RWPE1 (cell line): Measurements from ENCODE around the gene KLRC2.
"Not testable (repeated sequence)": the region's sequence is repeated elsewhere in the genome, so short reads cannot be mapped to it uniquely, and the experiment has no call there.

ENCODE experiments used
- CTCF ChIA-PET: fragments of 350-600 bp; sonication (Branson Sonifier 250); formaldehyde crosslinking; extraction: SDS; loops from one replicate; lab custom pipeline; 2021; lab: Yijun Ruan, JAX
- POLR2A ChIA-PET: fragments of 400-600 bp; formaldehyde crosslinking; extraction: SDS; loops from one replicate; lab custom pipeline; 2020; ENCODE audit warnings: antibody characterized with exemption; ENCODE audit not compliant: low non-redundant PET; lab: Yijun Ruan, JAX
- DNase-seq: peaks from one replicate; pipeline ENCODE4 v3.0.0; 2012; ENCODE audit warnings: low spot score
- H3K27ac ChIP-seq: fragments of 450-650 bp; 2 replicates; pipeline ENCODE4 v1.5.1; 2017
- CTCF ChIP-seq: fragments of 450-650 bp; conservative IDR thresholded peaks from 2 replicates; pipeline ENCODE4 v1.5.1; 2017; ENCODE audit warnings: low read depth, mild to moderate bottlenecking

The KLRC2 gene

GRCh38 chr12:10389904-10390303 lies 45.9 kb downstream of the KLRC2 start, which contains the start of gene KLRK1:
Gene KLRK1 (minus strand): TSS chr12:10390041. CDS start chr12:10388810, 1,231 bp downstream.
- no peak for DNase-seq
- ChIA-PET CTCF (no interaction called here), POLR2A (no interaction called here)
- H3K27ac ChIP-seq: peak within 1 kb of the TSS; percentile 65
- TF ChIP-seq CTCF: no peak

- ChIA-PET CTCF (interaction anchor here (0.7 kb wide), 1 partner anchor 114 kb away, joined by 3 read pairs; no protein-coding TSS in a partner anchor), POLR2A (no interaction called here)
- no peak overlapping the region for H3K27ac ChIP-seq
- DNase-seq: no peak
- no peak for TF ChIP-seq CTCF
These were observed 47.0 kb downstream of the KLRC2 start for GRCh38 chr12:10388624-10389413.

- POLR2A ChIA-PET, H3K27ac ChIP-seq, DNase-seq: not testable (repeated sequence)
- CTCF ChIA-PET: interaction anchor here (0.6 kb wide), 1 partner anchor 327 kb away, joined by 3 read pairs; no protein-coding TSS in a partner anchor
These were observed 48.3 kb downstream of the KLRC2 start for GRCh38 chr12:10387498-10387897.

GRCh38 chr12:10386857-10387256 lies 49.0 kb downstream of the KLRC2 start:
- H3K27ac ChIP-seq: no peak overlapping the region
- ChIA-PET CTCF (interaction anchor here (0.5 kb wide), 1 partner anchor 9 kb away, joined by 4 read pairs; no protein-coding TSS in a partner anchor), POLR2A (no interaction called here)
- DNase-seq: no peak
- no peak for TF ChIP-seq CTCF

GRCh38 chr12:10385166-10385613 lies 50.6 kb downstream of the KLRC2 start:
- no peak overlapping the region for H3K27ac ChIP-seq
- POLR2A ChIA-PET: no interaction called here
- CTCF ChIA-PET: no interaction called here
- TF ChIP-seq CTCF: no peak
- DNase-seq: no peak

GRCh38 chr12:10384191-10384590 lies 51.6 kb downstream of the KLRC2 start:
- DNase-seq: no peak
- ChIA-PET POLR2A (no interaction called here), CTCF (no interaction called here)
- TF ChIP-seq CTCF: no peak
- no peak overlapping the region for H3K27ac ChIP-seq
